ENCODE data around the gene CRLF2.

- TF ChIP-seq CTCF (IDR thresholded peaks at IDR 0.05): no peak
- no peak for TF ChIP-seq POLR2AphosphoS5 (IDR thresholded peaks at IDR 0.05)
Measured at GRCh38 chrX:1151378-1152077, 60.9 kb downstream of the CRLF2 start.
